ENCODE data around the gene PRR18. TPM values are rescaled to one million over a fixed set of nuclear protein-coding genes. Genes with fewer than 3 reads are reported as not detected.

PRR18 gene
- total RNA-seq, 1 experiment from 2014 or later: 0.17 TPM

DNA sequence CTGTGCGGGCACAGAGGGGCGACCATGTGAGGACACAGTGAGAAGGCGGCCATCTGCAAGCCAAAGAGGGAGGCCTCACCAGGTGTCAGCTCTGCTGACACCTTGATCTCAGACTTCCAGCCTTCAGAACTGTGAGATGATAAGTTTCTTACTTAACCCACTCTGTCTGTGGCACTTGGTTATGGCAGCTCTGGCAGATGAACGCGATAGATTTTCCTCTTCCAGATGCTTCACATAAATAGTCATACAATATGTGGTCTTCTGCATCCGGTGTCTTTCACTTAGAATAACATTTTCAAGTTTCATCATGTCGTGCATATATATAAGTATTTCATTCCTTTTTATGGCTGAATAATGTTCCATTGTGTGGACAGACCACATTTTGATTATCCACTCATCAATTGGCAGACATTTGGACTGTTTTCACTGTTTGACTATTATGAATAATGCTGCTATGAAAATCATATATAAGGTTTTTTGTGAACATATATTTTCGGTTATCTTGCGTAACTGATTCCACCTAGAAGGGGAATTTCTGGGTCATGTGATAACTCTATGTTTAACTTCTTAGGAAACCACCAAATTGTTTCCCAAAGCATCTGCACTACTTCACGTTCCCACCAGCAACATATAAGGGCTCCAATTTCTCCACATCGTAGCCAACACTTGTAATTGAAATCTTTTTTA, 30.2 kb downstream of the PRR18 start:
- Histone ChIP-seq H3K36me3 (ENCODE audit: insufficient read depth, low read length, poor library complexity, severe bottlenecking) (no peaks in the 10 kb centered on the region), H3K4me1 (ENCODE audit: insufficient read depth, low read length, poor library complexity, severe bottlenecking) (no peaks in the 10 kb centered on the region), H3K27me3 (replicated peaks; ENCODE audit: insufficient read depth, low read depth, low read length, poor library complexity) (no peaks in the 10 kb centered on the region), H3K9me3 (ENCODE audit: low read depth, low read length, poor library complexity, severe bottlenecking) (no peaks in the 10 kb centered on the region), H3K27ac (ENCODE audit: low read depth, low read length, poor library complexity, severe bottlenecking) (no peak overlapping the region), H3K4me3 (ENCODE audit: low read depth, low read length, poor library complexity, severe bottlenecking) (no peak overlapping the region)
- TF ChIP-seq EZH2 (IDR thresholded peaks at IDR 0.05; ENCODE audit: borderline replicate concordance, low read depth, low read length, poor library complexity, severe bottlenecking): no peak
- TF ChIP-seq, protein P1, sequence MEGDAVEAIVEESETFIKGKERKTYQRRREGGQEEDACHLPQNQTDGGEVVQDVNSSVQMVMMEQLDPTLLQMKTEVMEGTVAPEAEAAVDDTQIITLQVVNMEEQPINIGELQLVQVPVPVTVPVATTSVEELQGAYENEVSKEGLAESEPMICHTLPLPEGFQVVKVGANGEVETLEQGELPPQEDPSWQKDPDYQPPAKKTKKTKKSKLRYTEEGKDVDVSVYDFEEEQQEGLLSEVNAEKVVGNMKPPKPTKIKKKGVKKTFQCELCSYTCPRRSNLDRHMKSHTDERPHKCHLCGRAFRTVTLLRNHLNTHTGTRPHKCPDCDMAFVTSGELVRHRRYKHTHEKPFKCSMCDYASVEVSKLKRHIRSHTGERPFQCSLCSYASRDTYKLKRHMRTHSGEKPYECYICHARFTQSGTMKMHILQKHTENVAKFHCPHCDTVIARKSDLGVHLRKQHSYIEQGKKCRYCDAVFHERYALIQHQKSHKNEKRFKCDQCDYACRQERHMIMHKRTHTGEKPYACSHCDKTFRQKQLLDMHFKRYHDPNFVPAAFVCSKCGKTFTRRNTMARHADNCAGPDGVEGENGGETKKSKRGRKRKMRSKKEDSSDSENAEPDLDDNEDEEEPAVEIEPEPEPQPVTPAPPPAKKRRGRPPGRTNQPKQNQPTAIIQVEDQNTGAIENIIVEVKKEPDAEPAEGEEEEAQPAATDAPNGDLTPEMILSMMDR (conservative IDR thresholded peaks at IDR 0.05; ENCODE audit: low read depth, low read length): no peak
- DNase-seq (ENCODE audit: low spot score): no peak
- ChIA-PET CTCF (no interaction called here), POLR2A (ENCODE audit: low non-redundant PET) (no interaction called here)
- BruUV-seq (replicated peaks): no TSS peak
- intact Hi-C loops (cut with micrococcal nuclease; ENCODE audit: unreplicated experiment): loop anchor here (5.0 to 10.0 kb wide), 3 partner anchors 104 to 497 kb away; partner anchors contain the start of genes MPC1 and RPS6KA2

DNA sequence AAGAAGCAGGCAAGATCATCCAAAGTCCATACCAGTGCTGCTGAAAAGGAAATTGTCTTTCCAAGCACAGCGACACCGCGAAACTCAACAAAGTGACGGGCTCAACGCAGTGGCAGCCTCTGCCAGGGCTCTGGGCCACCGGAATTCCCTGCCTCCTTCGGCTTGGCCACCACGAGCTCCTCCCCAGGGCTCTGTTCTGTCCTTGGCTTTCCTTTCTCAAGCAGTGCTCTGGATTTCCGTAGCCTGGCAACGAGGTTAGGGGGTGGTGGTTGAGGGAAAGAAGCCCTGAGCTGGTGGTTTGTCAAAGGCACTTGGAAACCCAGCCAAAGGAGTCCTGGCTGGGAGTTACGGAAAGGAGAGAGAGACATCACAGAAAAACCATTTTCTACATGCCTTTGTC, 31.2 kb downstream of the PRR18 start:
- ChIA-PET CTCF (interaction anchor here (0.6 to 1.3 kb wide), 4 partner anchors 25 to 936 kb away, joined by 3 to 7 read pairs (median 4); no protein-coding TSS in a partner anchor), POLR2A (ENCODE audit: low non-redundant PET) (no interaction called here)
- TF ChIP-seq EZH2 (IDR thresholded peaks at IDR 0.05; ENCODE audit: borderline replicate concordance, low read depth, low read length, poor library complexity, severe bottlenecking): no peak
- TF ChIP-seq, protein P1 (conservative IDR thresholded peaks at IDR 0.05; ENCODE audit: low read depth, low read length): no peak
- Histone ChIP-seq H3K36me3 (ENCODE audit: insufficient read depth, low read length, poor library complexity, severe bottlenecking) (no peaks in the 10 kb centered on the region), H3K9me3 (ENCODE audit: low read depth, low read length, poor library complexity, severe bottlenecking) (no peaks in the 10 kb centered on the region), H3K4me1 (ENCODE audit: insufficient read depth, low read length, poor library complexity, severe bottlenecking) (no peaks in the 10 kb centered on the region), H3K27me3 (replicated peaks; ENCODE audit: insufficient read depth, low read depth, low read length, poor library complexity) (no peaks in the 10 kb centered on the region), H3K27ac (ENCODE audit: low read depth, low read length, poor library complexity, severe bottlenecking) (no peak overlapping the region), H3K4me3 (ENCODE audit: low read depth, low read length, poor library complexity, severe bottlenecking) (no peak overlapping the region)
- intact Hi-C loops (cut with micrococcal nuclease; ENCODE audit: unreplicated experiment): loop anchor here (5.0 to 10.0 kb wide), 3 partner anchors 105 to 498 kb away; partner anchors contain the start of genes MPC1 and RPS6KA2
- DNase-seq (ENCODE audit: low spot score): no peak
- BruUV-seq (replicated peaks): no TSS peak

DNA sequence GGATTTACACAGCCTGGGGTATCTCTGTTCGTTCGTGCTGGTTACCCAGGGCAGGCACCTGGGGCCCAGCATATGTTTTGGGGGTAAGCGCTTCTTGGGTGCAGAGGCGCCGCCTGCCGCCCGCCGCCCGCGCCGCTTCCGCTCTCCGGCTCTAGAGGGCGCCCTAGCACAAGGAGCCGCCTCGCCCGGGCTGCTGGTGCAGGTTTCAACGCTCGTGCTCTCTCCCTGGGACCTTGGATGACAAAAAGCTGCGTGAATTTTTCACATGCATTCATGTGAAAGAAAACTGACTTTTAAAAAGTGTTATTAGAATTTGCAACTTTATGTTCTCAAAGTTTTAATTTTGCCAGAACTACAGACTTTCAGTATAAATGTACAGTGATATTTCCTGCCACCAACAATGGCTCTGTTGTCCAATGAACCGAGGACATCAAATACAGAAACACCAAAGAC, 32.5 kb downstream of the PRR18 start:
- POLR2A ChIA-PET (ENCODE audit: low non-redundant PET): no interaction called here
- peak; percentile 68 for DNase-seq (ENCODE audit: low spot score)
- no TSS peak for BruUV-seq (replicated peaks)

More for the DNA sequence above, 32.5 kb downstream of the PRR18 start:
- Histone ChIP-seq H3K4me1 (ENCODE audit: insufficient read depth, low read length, poor library complexity, severe bottlenecking) (no peaks in the 10 kb centered on the region), H3K9me3 (ENCODE audit: low read depth, low read length, poor library complexity, severe bottlenecking) (no peaks in the 10 kb centered on the region), H3K36me3 (ENCODE audit: insufficient read depth, low read length, poor library complexity, severe bottlenecking) (no peaks in the 10 kb centered on the region), H3K27ac (ENCODE audit: low read depth, low read length, poor library complexity, severe bottlenecking) (no peak overlapping the region), H3K4me3 (ENCODE audit: low read depth, low read length, poor library complexity, severe bottlenecking) (no peak overlapping the region), H3K27me3 (replicated peaks; ENCODE audit: insufficient read depth, low read depth, low read length, poor library complexity) (no peaks in the 10 kb centered on the region)
- CTCF ChIA-PET: interaction anchor here (0.7 kb wide), 2 partner anchors 9 to 125 kb away, joined by 3 to 10 read pairs; no protein-coding TSS in a partner anchor
- TF ChIP-seq, protein P1 (conservative IDR thresholded peaks at IDR 0.05; ENCODE audit: low read depth, low read length): peak; percentile 99
- TF ChIP-seq EZH2 (IDR thresholded peaks at IDR 0.05; ENCODE audit: borderline replicate concordance, low read depth, low read length, poor library complexity, severe bottlenecking): no peak
- intact Hi-C loops (cut with micrococcal nuclease; ENCODE audit: unreplicated experiment): loop anchor here (1.0 to 10.0 kb wide), 4 partner anchors 107 to 499 kb away; partner anchors contain the start of genes MPC1 and RPS6KA2
